Endothelial cell (in vitro differentiated cells): ENCODE data around the gene ADD3. TPM values are rescaled to one million over a fixed set of nuclear protein-coding genes. Genes with fewer than 3 reads are reported as not detected.

Experiments used
- DNase-seq: peaks from one replicate; pipeline ENCODE4 v3.0.0; 2021; ENCODE audit warnings: low spot score
- H3K27ac Mint-ChIP-seq: one replicate; pipeline ENCODE4 v1.8.0; 2021; ENCODE audit warnings: mixed read lengths, inconsistent platforms; ENCODE audit not compliant: unreplicated experiment
- H3K27me3 Mint-ChIP-seq: one replicate; pipeline ENCODE4 v1.8.0; 2021; ENCODE audit warnings: mild to moderate bottlenecking, moderate library complexity, mixed read lengths, inconsistent platforms; ENCODE audit not compliant: unreplicated experiment
- H3K36me3 Mint-ChIP-seq: one replicate; pipeline ENCODE4 v1.8.0; 2021; ENCODE audit warnings: mild to moderate bottlenecking, low read depth, mixed read lengths, inconsistent platforms; ENCODE audit not compliant: unreplicated experiment
- H3K4me1 Mint-ChIP-seq: one replicate; pipeline ENCODE4 v1.8.0; 2021; ENCODE audit warnings: mild to moderate bottlenecking, mixed read lengths, inconsistent platforms; ENCODE audit not compliant: unreplicated experiment
- H3K4me3 Mint-ChIP-seq: one replicate; pipeline ENCODE4 v1.8.0; 2021; ENCODE audit warnings: mild to moderate bottlenecking, mixed read lengths, inconsistent platforms; ENCODE audit not compliant: unreplicated experiment
- H3K9me3 Mint-ChIP-seq: one replicate; pipeline ENCODE4 v1.8.0; 2021; ENCODE audit warnings: mixed read lengths, inconsistent platforms; ENCODE audit not compliant: unreplicated experiment
- total RNA-seq: library from RNA; stranded (reverse); fragmentation: NEBNext Ultra II Directional; extraction: Animal tissue kit (Norgen Biotek cat#: 25700); gene quantifications from one replicate; pipeline ENCODE4 v1.2.1, GENCODE V29; 2021; ENCODE audit not compliant: unreplicated experiment
- TF ChIP-seq, protein P1 (sequence below): fragments of 200-600 bp; sonication (generic); IDR thresholded peaks from one replicate; pipeline ENCODE4 v1.5.0; 2021; ENCODE audit warnings: antibody characterized with exemption; ENCODE audit not compliant: unreplicated experiment

ADD3 gene
- total RNA-seq, 1 donor from 2014 or later: 125 TPM

GRCh38 chr10:110023785-110024465 is 16.1 kb downstream of the ADD3 start:
- no peak for DNase-seq
- no peak overlapping the region for H3K27ac Mint-ChIP-seq
- no peak overlapping the region for H3K4me3 Mint-ChIP-seq
- H3K27me3 Mint-ChIP-seq: no peaks in the 10 kb centered on the region
- H3K4me1 Mint-ChIP-seq: peaks cover 9% of the 10 kb centered on the region
- TF ChIP-seq, protein P1, sequence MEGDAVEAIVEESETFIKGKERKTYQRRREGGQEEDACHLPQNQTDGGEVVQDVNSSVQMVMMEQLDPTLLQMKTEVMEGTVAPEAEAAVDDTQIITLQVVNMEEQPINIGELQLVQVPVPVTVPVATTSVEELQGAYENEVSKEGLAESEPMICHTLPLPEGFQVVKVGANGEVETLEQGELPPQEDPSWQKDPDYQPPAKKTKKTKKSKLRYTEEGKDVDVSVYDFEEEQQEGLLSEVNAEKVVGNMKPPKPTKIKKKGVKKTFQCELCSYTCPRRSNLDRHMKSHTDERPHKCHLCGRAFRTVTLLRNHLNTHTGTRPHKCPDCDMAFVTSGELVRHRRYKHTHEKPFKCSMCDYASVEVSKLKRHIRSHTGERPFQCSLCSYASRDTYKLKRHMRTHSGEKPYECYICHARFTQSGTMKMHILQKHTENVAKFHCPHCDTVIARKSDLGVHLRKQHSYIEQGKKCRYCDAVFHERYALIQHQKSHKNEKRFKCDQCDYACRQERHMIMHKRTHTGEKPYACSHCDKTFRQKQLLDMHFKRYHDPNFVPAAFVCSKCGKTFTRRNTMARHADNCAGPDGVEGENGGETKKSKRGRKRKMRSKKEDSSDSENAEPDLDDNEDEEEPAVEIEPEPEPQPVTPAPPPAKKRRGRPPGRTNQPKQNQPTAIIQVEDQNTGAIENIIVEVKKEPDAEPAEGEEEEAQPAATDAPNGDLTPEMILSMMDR: no peak
- no peaks in the 10 kb centered on the region for H3K36me3 Mint-ChIP-seq
- no peaks in the 10 kb centered on the region for H3K9me3 Mint-ChIP-seq

DNA sequence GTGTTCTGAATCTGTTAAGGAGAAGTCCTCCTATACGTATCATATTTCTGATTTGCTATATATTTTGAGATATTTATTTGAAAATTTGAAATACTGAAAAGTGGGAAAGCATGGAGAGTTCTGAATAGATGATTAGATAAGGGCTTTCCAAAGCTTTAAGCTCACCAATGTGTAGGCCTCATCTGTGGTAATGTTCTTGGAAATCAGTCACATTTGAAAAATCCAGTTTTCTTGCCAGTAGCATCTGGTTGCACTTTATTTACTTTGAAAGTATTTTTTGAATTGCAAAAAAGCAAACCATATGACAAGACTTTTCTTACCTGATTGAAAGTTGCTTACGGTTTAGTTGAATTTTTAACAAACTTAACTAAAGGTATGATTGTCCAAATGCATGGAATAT is 21.7 kb downstream of the ADD3 start:
- H3K4me1 Mint-ChIP-seq: peaks cover 5% of the 10 kb centered on the region
- H3K27me3 Mint-ChIP-seq: no peaks in the 10 kb centered on the region
- no peaks in the 10 kb centered on the region for H3K9me3 Mint-ChIP-seq
- no peak overlapping the region for H3K27ac Mint-ChIP-seq
- DNase-seq: no peak
- TF ChIP-seq, protein P1: no peak
- H3K36me3 Mint-ChIP-seq: no peaks in the 10 kb centered on the region
- no peak overlapping the region for H3K4me3 Mint-ChIP-seq

DNA sequence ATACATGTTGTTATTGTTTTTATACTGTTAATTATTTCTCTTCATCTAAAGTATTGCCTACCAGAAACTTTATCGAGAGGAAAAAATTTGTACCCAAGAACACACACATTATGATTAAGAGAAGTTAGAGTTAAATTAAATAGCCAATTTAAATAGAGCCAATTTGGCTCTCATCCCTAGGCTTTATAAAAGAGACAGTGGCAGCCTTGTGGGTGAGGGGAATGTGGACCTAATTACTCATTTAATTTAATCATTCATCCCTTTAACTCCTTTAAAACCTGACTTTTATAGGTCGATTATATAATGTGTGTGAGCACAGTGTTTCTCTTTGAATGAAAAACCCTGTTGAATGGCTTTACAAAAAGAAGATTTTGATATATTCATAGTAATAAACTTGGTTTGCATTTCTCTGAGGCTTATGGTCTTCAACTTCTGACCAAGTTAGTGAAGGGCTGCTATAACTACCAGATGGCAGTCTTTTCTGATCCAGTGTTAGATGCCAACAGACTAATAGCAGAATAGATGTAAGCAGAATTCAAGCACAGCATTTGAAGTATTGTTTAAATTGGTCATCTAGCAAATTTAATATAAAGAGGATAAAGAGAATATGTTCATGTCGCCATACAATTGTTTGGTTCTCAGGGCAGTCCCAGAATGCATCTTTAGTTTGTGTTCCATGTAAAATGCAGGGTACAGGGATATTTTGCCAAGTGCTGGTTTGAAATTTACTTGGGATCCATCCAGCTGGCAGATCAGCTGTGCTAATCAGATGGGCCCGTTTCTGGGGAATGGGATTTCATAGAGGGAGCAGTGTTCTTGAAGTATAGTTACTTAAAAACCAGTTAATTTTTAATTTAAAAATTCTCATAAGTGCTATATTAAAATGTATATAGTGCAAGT is 25.3 kb downstream of the ADD3 start:
- Mint-ChIP-seq H3K27me3 (no peaks in the 10 kb centered on the region), H3K4me1 (peaks cover 17% of the 10 kb centered on the region), H3K4me3 (no peak overlapping the region), H3K36me3 (no peaks in the 10 kb centered on the region), H3K9me3 (no peaks in the 10 kb centered on the region), H3K27ac (no peak overlapping the region)
- DNase-seq: no peak
- TF ChIP-seq, protein P1: no peak

- no peak for DNase-seq
- Mint-ChIP-seq H3K4me1 (peaks cover 17% of the 10 kb centered on the region), H3K4me3 (no peak overlapping the region), H3K27ac (no peak overlapping the region), H3K27me3 (no peaks in the 10 kb centered on the region), H3K36me3 (no peaks in the 10 kb centered on the region), H3K9me3 (no peaks in the 10 kb centered on the region)
- TF ChIP-seq, protein P1: no peak
These were observed 26.0 kb downstream of the ADD3 start for GRCh38 chr10:110033701-110034235.
